Spinal cord (tissue), 10 donors: ENCODE data around the gene SDHAF2. TPM values are rescaled to one million over a fixed set of nuclear protein-coding genes. Genes with fewer than 3 reads are reported as not detected.
A peak's percentile ranks its signal among the peaks of the same experiment; 100 is the strongest.

ENCODE experiments used
- DNase-seq, 6 donors: peaks; one replicate each; pipeline versions ENCODE4 v3.0.0 to v3.0.0-alpha.2; 2013 to 2015; ENCODE audit warnings: low spot score in 6 of 6, low read depth in 4 of 6
- H3K27ac ChIP-seq: one replicate; pipeline ENCODE4 v1.5.1; 2013; ENCODE audit warnings: low read depth, low read length, control low read depth
- H3K27me3 ChIP-seq: one replicate; pipeline ENCODE4 v1.6.1; 2013; ENCODE audit warnings: low read length; ENCODE audit not compliant: control insufficient read depth, insufficient read depth
- H3K36me3 ChIP-seq: one replicate; pipeline ENCODE4 v1.6.1; 2013; ENCODE audit warnings: low read length; ENCODE audit not compliant: control insufficient read depth, insufficient read depth
- H3K4me1 ChIP-seq: one replicate; pipeline ENCODE4 v1.6.1; 2013; ENCODE audit warnings: low read length; ENCODE audit not compliant: control insufficient read depth, insufficient read depth
- H3K4me3 ChIP-seq: one replicate; pipeline ENCODE4 v1.5.1; 2013; ENCODE audit warnings: low read depth, low read length, control low read depth
- H3K9me3 ChIP-seq: one replicate; pipeline ENCODE4 v1.6.1; 2013; ENCODE audit warnings: low read length; ENCODE audit not compliant: control insufficient read depth, insufficient read depth
- WGBS: methylation state at CpG from one replicate; pipeline ENCODE4 v1.1.5; 2013; ENCODE audit warnings: missing lambda C conversion rate; ENCODE audit not compliant: insufficient coverage; 5-methylcytosine and 5-hydroxymethylcytosine counted together
- polyA plus RNA-seq, 2 donors: library from polyadenylated mRNA; unstranded; fragments of 120-200 nt; gene quantifications; one replicate each; pipeline ENCODE4 v1.2.1, GENCODE V29; 2013; ENCODE audit not compliant: insufficient read length in 2 of 2
- small RNA-seq: library from RNA; depleted of rRNA; stranded (forward); fragments of <200 nt; gene quantifications from one replicate; pipeline ENCODE3, GENCODE V24; 2014; ENCODE audit warnings: low replicate concordance
- total RNA-seq, 2 donors: library from RNA; depleted of rRNA in 1 of 2; stranded (reverse); fragments of 120-200 nt in 1 of 2; fragments of >200 nt in 1 of 2; gene quantifications; one replicate each; pipeline versions ENCODE4 v1.2.3 to v1.2.4, GENCODE V29; 2013 to 2014
- donor health status: healthy.

Gene SDHAF2
- total and polyA plus RNA-seq, 4 donors, result 34.7 to 64.5 (median 46.5) TPM

- DNase-seq, result peak in 2 of 6 donors; percentile 49 to 86
- Histone ChIP-seq H3K9me3 (no peaks in the 10 kb centered on the region), H3K4me3 (no peak overlapping the region), H3K4me1 (peaks cover 43% of the 10 kb centered on the region), H3K36me3 (peaks cover 43% of the 10 kb centered on the region), H3K27me3 (no peaks in the 10 kb centered on the region), H3K27ac (no peak overlapping the region)
- 14% methylated on average over 19 of the region's 19 CpGs for WGBS
These were observed 58.8 kb downstream of the SDHAF2 start for GRCh38 chr11:61488651-61489291.

- Histone ChIP-seq H3K4me1 (peaks cover 48% of the 10 kb centered on the region), H3K4me3 (no peak overlapping the region), H3K27me3 (no peaks in the 10 kb centered on the region), H3K36me3 (peaks cover 37% of the 10 kb centered on the region), H3K9me3 (no peaks in the 10 kb centered on the region), H3K27ac (peak overlapping the region; percentile 47)
- WGBS, result 62% methylated on average over 9 of the region's 13 CpGs
- DNase-seq, result peak in 2 of 6 donors; percentile 38 to 57
These were observed 60.2 kb downstream of the SDHAF2 start for GRCh38 chr11:61489833-61490721.

DNA sequence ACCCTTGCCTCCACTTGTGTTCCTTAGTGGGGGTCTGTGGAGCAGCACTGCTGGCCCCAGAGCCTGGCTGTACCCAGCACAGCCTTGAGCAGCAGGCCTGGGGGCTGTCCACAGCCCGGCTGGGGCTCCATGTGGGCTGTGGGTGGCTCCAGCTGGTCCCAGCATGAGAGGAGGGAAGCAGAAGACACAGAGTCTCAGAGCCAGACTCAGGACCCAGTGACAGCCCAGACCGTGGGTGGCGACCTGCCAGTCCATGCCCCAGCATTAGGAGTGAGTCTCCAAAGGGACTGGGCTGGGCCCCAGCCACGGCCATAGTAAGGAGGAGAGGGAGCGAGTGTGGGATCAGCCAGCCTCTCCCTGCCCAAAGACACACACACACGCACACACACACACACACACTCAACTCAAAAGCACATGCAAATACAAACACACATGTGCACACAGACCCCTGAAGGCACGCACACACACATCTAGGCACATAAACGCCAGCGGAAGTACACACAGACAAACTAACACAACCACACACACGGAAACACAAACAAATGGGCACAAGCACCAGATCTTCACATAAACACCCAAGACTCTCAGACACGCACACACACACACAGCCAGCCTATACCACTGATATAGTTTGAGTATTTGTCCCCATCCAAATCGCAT, 61.9 kb downstream of the SDHAF2 start:
- no peaks in the 10 kb centered on the region for H3K9me3 ChIP-seq
- no peak overlapping the region for H3K27ac ChIP-seq
- no peak overlapping the region for H3K4me3 ChIP-seq
- H3K27me3 ChIP-seq, result no peaks in the 10 kb centered on the region
- H3K36me3 ChIP-seq, result peaks cover 20% of the 10 kb centered on the region
- DNase-seq, result peak in 1 of 6 donors; percentile 56
- WGBS, result 78% methylated on average over 7 of the region's 12 CpGs
- H3K4me1 ChIP-seq, result peaks cover 45% of the 10 kb centered on the region

DNA sequence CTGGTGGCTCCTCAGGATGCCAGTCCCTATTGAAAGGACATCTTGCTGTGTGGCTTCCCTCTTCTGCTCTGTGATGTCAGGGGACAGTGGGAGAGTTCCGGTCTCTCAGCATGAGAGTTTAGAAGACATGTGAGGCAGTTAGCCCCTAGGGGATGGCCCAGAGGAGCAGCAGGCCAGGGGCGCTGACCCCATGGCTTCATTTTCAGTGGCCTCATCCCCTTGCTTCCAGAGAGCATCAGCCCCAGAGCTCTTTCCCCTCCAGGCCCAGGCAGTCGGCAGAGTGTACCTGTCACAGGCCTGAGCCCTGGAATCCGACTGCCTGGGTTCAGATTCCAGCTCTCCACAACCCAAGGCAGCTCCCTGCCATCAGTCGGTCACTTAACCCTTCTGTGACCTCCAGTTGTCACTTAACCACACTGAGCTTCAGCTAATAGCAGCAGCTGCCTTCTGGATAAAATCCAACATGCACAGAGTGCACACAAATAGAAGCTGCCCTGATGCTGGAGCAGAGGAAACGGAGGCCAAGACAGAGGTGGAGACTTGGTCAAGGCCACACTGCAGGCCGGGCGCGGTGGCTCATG, 64.5 kb downstream of the SDHAF2 start:
- Histone ChIP-seq H3K4me3 (no peak overlapping the region), H3K9me3 (no peaks in the 10 kb centered on the region), H3K27me3 (no peaks in the 10 kb centered on the region), H3K27ac (no peak overlapping the region), H3K4me1 (peaks cover 36% of the 10 kb centered on the region), H3K36me3 (peaks cover 13% of the 10 kb centered on the region)
- DNase-seq, result no peak
- 52% methylated on average over 5 of the region's 9 CpGs for WGBS

GRCh38 chr11:61495801-61496601, 66.1 kb downstream of the SDHAF2 start:
- Histone ChIP-seq H3K27ac (no peak overlapping the region), H3K9me3 (no peaks in the 10 kb centered on the region), H3K27me3 (no peaks in the 10 kb centered on the region), H3K4me3 (no peak overlapping the region), H3K4me1 (peaks cover 26% of the 10 kb centered on the region), H3K36me3 (peaks cover 2% of the 10 kb centered on the region)
- 68% methylated on average over 21 of the region's 26 CpGs for WGBS
- peak in 2 of 6 donors; percentile 52 to 53 for DNase-seq

Small RNA genes within 50 kb of the gene (small RNA-seq; reads per million reads assigned to genes)
- gene RN7SL23P, result not detected

Other genes starting within 250 kb of the SDHAF2 start
- gene PGA3, start 226.6 kb upstream of the SDHAF2 start, total RNA-seq, result under 1 TPM; 0.59 to 0.66 TPM
- under 1 TPM; 0.17 to 0.21 TPM for gene PGA3, start 226.6 kb upstream of the SDHAF2 start, polyA plus RNA-seq
- 1 to 10 TPM in 1 of 2 donors, under 1 TPM in 1; 0.99 to 1.8 TPM for gene PGA4, start 207.8 kb upstream of the SDHAF2 start, total RNA-seq
- under 1 TPM in 1 of 2 donors, not detected in 1; 0.39 TPM for gene PGA4, start 207.8 kb upstream of the SDHAF2 start, polyA plus RNA-seq
- gene PGA5, start 188.9 kb upstream of the SDHAF2 start, total RNA-seq, result under 1 TPM; 0.33 to 0.50 TPM
- under 1 TPM; 0.77 to 0.79 TPM for gene PGA5, start 188.9 kb upstream of the SDHAF2 start, polyA plus RNA-seq
- gene VWCE, start 134.8 kb upstream of the SDHAF2 start, total RNA-seq, result 1 to 10 TPM; 1.5 to 2.4 TPM
- 10 to 100 TPM in 1 of 2 donors, 1 to 10 TPM in 1; 5.3 to 10.7 TPM for gene VWCE, start 134.8 kb upstream of the SDHAF2 start, polyA plus RNA-seq
- 100 to 1,000 TPM; 162 to 254 TPM for gene DDB1, start 97.0 kb upstream of the SDHAF2 start, total RNA-seq
- gene DDB1, start 97.0 kb upstream of the SDHAF2 start, polyA plus RNA-seq, result 100 to 1,000 TPM; 174 to 179 TPM
- 10 to 100 TPM; 14.9 to 27.9 TPM for gene TKFC, start 96.9 kb upstream of the SDHAF2 start, total RNA-seq
- 10 to 100 TPM; 29.6 to 37.7 TPM for gene TKFC, start 96.9 kb upstream of the SDHAF2 start, polyA plus RNA-seq
- 10 to 100 TPM; 12.5 to 16.1 TPM for gene CYB561A3, start 68.2 kb upstream of the SDHAF2 start, total RNA-seq
- 10 to 100 TPM; 19.3 to 27.3 TPM for gene CYB561A3, start 68.2 kb upstream of the SDHAF2 start, polyA plus RNA-seq
- 10 to 100 TPM; 19.0 to 30.4 TPM for gene TMEM138, start 67.8 kb upstream of the SDHAF2 start, total RNA-seq
- 10 to 100 TPM; 32.3 to 41.2 TPM for gene TMEM138, start 67.8 kb upstream of the SDHAF2 start, polyA plus RNA-seq
- 10 to 100 TPM; 12.8 to 22.6 TPM for gene TMEM216, start 37.5 kb upstream of the SDHAF2 start, total RNA-seq
- gene TMEM216, start 37.5 kb upstream of the SDHAF2 start, polyA plus RNA-seq, result 10 to 100 TPM; 20.9 to 26.9 TPM
- 10 to 100 TPM; 30.4 to 46.2 TPM for gene CPSF7, start 149 bp upstream of the SDHAF2 start, total RNA-seq
- 100 to 1,000 TPM in 1 of 2 donors, 10 to 100 TPM in 1; 95.5 to 104 TPM for gene CPSF7, start 149 bp upstream of the SDHAF2 start, polyA plus RNA-seq
- 1 to 10 TPM; 1.4 to 6.4 TPM for gene LRRC10B, start 78.6 kb downstream of the SDHAF2 start, total RNA-seq
- 10 to 100 TPM in 1 of 2 donors, 1 to 10 TPM in 1; 8.2 to 11.8 TPM for gene LRRC10B, start 78.6 kb downstream of the SDHAF2 start, polyA plus RNA-seq
- 10 to 100 TPM in 1 of 2 donors, 1 to 10 TPM in 1; 9.8 to 31.1 TPM for gene SYT7, start 151.0 kb downstream of the SDHAF2 start, total RNA-seq
- gene SYT7, start 151.0 kb downstream of the SDHAF2 start, polyA plus RNA-seq, result 10 to 100 TPM; 51.4 to 57.7 TPM